Choroid plexus epithelial cell (primary cell): Measurements from ENCODE around the gene KIF1A.

Experiments
- DNase-seq: peaks from one replicate; pipeline ENCODE4 v3.0.0-alpha.2; 2010; ENCODE audit warnings: low read depth
- H3K4me3 ChIP-seq: 2 replicates; pipeline ENCODE4 v1.5.1; 2011; ENCODE audit warnings: low read depth, mild to moderate bottlenecking, control low read depth, low read length, moderate library complexity
- CTCF ChIP-seq: conservative IDR thresholded peaks from 2 replicates; pipeline ENCODE4 v1.5.1; 2011; ENCODE audit warnings: low read depth, mild to moderate bottlenecking, control low read depth, inconsistent platforms, low read length, moderate library complexity

Gene KIF1A

GRCh38 chr2:240833724-240834285 is 13.8 kb upstream of the KIF1A start:
- no peak overlapping the region for H3K4me3 ChIP-seq
- no peak for DNase-seq
- TF ChIP-seq CTCF = no peak

GRCh38 chr2:240832921-240833494 is 13.0 kb upstream of the KIF1A start:
- no peak overlapping the region for H3K4me3 ChIP-seq
- TF ChIP-seq CTCF = no peak

GRCh38 chr2:240832205-240832727 is 12.2 kb upstream of the KIF1A start:
- TF ChIP-seq CTCF = no peak
- DNase-seq = peak; percentile 90
- peak overlapping the region; percentile 2 for H3K4me3 ChIP-seq

More at GRCh38 chr2:240832921-240833494, 13.0 kb upstream of the KIF1A start:
- no peak for DNase-seq

- DNase-seq = no peak
- TF ChIP-seq CTCF = no peak
- H3K4me3 ChIP-seq = peak overlapping the region; percentile 2
These were observed 11.7 kb upstream of the KIF1A start for GRCh38 chr2:240831594-240832204.

- DNase-seq = no peak
- H3K4me3 ChIP-seq = no peak overlapping the region
- no peak for TF ChIP-seq CTCF
These were observed 5.5 kb upstream of the KIF1A start for GRCh38 chr2:240825476-240825875.

- no peak for DNase-seq
- no peak overlapping the region for H3K4me3 ChIP-seq
- no peak for TF ChIP-seq CTCF
These were observed 3.7 kb upstream of the KIF1A start for GRCh38 chr2:240823449-240824336.
